Pancreas (tissue), 10 donors: ENCODE data around the gene FBXO48. TPM values are rescaled to one million over a fixed set of nuclear protein-coding genes. Genes with fewer than 3 reads are reported as not detected.

Experiments used
- ATAC-seq, 4 donors: fragments of 200-7000 bp; cut with Tn5 transposase; one replicate each; pipeline versions ENCODE4 v1.8.0 to v1.9.1; 2020; ENCODE audit warnings: mild to moderate bottlenecking in 4 of 4, moderate library complexity in 4 of 4
- DNase-seq, 6 donors: peaks; one replicate each; pipeline ENCODE4 v3.0.0-alpha.2; 2020
- FAIRE-seq: peaks from 2 replicates; lab custom pipeline; 2012; peaks lifted over from hg19 to GRCh38; lab: Jason Lieb, UNC
- H3K27ac ChIP-seq, 4 donors: fragments of 200-600 bp; sonication (generic); 1 replicate in 3 of 4; 2 replicates in 1 of 4; pipeline versions ENCODE4 v1.5.0 to v1.8.0; 2020
- H3K27me3 ChIP-seq, 4 donors: fragments of 200-600 bp; one replicate each; pipeline ENCODE4 v1.8.0; 2021
- H3K36me3 ChIP-seq, 3 donors: fragments of 200-600 bp; sonication (generic) in 1 of 3; one replicate each; pipeline versions ENCODE4 v1.5.0 to v1.8.0; 2020 to 2021
- H3K4me1 ChIP-seq, 3 donors: fragments of 200-600 bp; one replicate each; pipeline ENCODE4 v1.8.0; 2021
- H3K4me3 ChIP-seq, 4 donors: fragments of 200-600 bp; sonication (generic) in 2 of 4; one replicate each; pipeline versions ENCODE4 v1.5.0 to v1.8.0; 2020 to 2021
- H3K9me3 ChIP-seq, 4 donors: fragments of 200-600 bp; one replicate each; pipeline ENCODE4 v1.8.0; 2021
- CTCF ChIP-seq, 4 donors: fragments of 200-600 bp; sonication (generic) in 3 of 4; IDR thresholded peaks; one replicate each; pipeline versions ENCODE4 v1.5.0 to v1.8.0; 2021; ENCODE audit warnings: antibody characterized with exemption in 4 of 4
- WGBS, 2 donors: extraction: QIAGEN DNeasy Blood & Tissue Kit; methylation state at CpG; one replicate each; pipeline ENCODE4 v1.1.7; 2013; 5-methylcytosine and 5-hydroxymethylcytosine counted together
- intact Hi-C, 3 donors: fragments of 100-400 bp; cut with DNase I; formaldehyde crosslinking; loops; one replicate each; pipeline versions ENCODE4 v1.11.1 to v1.14.2; 2022
- polyA plus RNA-seq, 2 donors: library from polyadenylated mRNA; stranded (reverse); fragments of 200-250 nt; gene quantifications; one replicate each; pipeline ENCODE4 v1.2.3, GENCODE V29; 2013
- total RNA-seq, 6 donors: library from RNA; stranded (reverse); fragmentation: NEBNext Ultra II Directional in 4 of 6; extraction: Animal tissue kit (Norgen Biotek cat#: 25700) in 4 of 6; gene quantifications; one replicate each; pipeline versions ENCODE4 v1.2.1 to v1.2.4, GENCODE V29; 2021 to 2023
- donor health status: healthy with polysubstance abuse.
- donor health status: DM: no; HTN: no; CAD: no; lungs with moderate emphysema.
- donor health status: DM: no; HTN: no; CAD: no.
- donor health status: control.
- donor health status: control.
- donor health status: Bipolar disorder and iron deficiency.
- donor health status: DM: yes; HTN: yes; CAD: no.
- donor health status: DM: no; HTN: no; CAD: no.
- donor health status: DM: no; HTN: no; CAD: no.
- donor health status: DM: yes; HTN: yes; CAD: no.

FBXO48 gene
- total and polyA plus RNA-seq, 8 donors, result 0.46 to 1.1 (median 0.70) TPM

GRCh38 chr2:68416081-68416675 lies 50.9 kb downstream of the FBXO48 start:
- no peak overlapping the region for H3K27ac ChIP-seq
- no peak for TF ChIP-seq CTCF (IDR thresholded peaks at IDR 0.05)
- ATAC-seq, result no peak
- intact Hi-C loops, result no loop called here
- FAIRE-seq, result no peak
- H3K4me3 ChIP-seq, result no peak overlapping the region
- no peak for DNase-seq
- no peaks in the 10 kb centered on the region for H3K27me3 ChIP-seq
- no peaks in the 10 kb centered on the region for H3K4me1 ChIP-seq
- no peaks in the 10 kb centered on the region for H3K36me3 ChIP-seq
- H3K9me3 ChIP-seq, result no peaks in the 10 kb centered on the region
- WGBS, 2 donors, result 89 to 95% methylated on average over 9 of the region's 9 CpGs

GRCh38 chr2:68415521-68415920 lies 51.6 kb downstream of the FBXO48 start:
- H3K27ac ChIP-seq, result no peak overlapping the region
- intact Hi-C loops, result no loop called here
- DNase-seq (no peak), ATAC-seq (no peak), FAIRE-seq (no peak)
- no peaks in the 10 kb centered on the region for H3K9me3 ChIP-seq
- no peak for TF ChIP-seq CTCF (IDR thresholded peaks at IDR 0.05)
- no peaks in the 10 kb centered on the region for H3K27me3 ChIP-seq
- H3K4me1 ChIP-seq, result no peaks in the 10 kb centered on the region
- H3K36me3 ChIP-seq, result no peaks in the 10 kb centered on the region
- H3K4me3 ChIP-seq, result no peak overlapping the region

- H3K4me1 ChIP-seq, result no peaks in the 10 kb centered on the region
- H3K27me3 ChIP-seq, result no peaks in the 10 kb centered on the region
- ATAC-seq (no peak), FAIRE-seq (no peak), DNase-seq (no peak)
- no peak for TF ChIP-seq CTCF (IDR thresholded peaks at IDR 0.05)
- H3K9me3 ChIP-seq, result no peaks in the 10 kb centered on the region
- H3K36me3 ChIP-seq, result no peaks in the 10 kb centered on the region
- WGBS, 2 donors, result 58 to 67% methylated on average over 3 of the region's 3 CpGs
- intact Hi-C loops, result no loop called here
- no peak overlapping the region for H3K4me3 ChIP-seq
- H3K27ac ChIP-seq, result no peak overlapping the region
Measured at GRCh38 chr2:68414876-68415275, 52.2 kb downstream of the FBXO48 start.

GRCh38 chr2:68414452-68414851 lies 52.6 kb downstream of the FBXO48 start:
- Histone ChIP-seq H3K36me3 (no peaks in the 10 kb centered on the region), H3K27ac (no peak overlapping the region), H3K9me3 (no peaks in the 10 kb centered on the region), H3K4me3 (no peak overlapping the region), H3K4me1 (no peaks in the 10 kb centered on the region), H3K27me3 (no peaks in the 10 kb centered on the region)
- DNase-seq (no peak), ATAC-seq (no peak), FAIRE-seq (no peak)
- intact Hi-C loops, result no loop called here
- no peak for TF ChIP-seq CTCF (IDR thresholded peaks at IDR 0.05)

GRCh38 chr2:68413466-68413865 lies 53.6 kb downstream of the FBXO48 start:
- FAIRE-seq (no peak), ATAC-seq (no peak)
- H3K4me1 ChIP-seq, result no peaks in the 10 kb centered on the region

More at GRCh38 chr2:68413466-68413865, 53.6 kb downstream of the FBXO48 start:
- intact Hi-C loops, result no loop called here
- Histone ChIP-seq H3K4me3 (no peak overlapping the region), H3K27me3 (no peaks in the 10 kb centered on the region), H3K36me3 (no peaks in the 10 kb centered on the region), H3K9me3 (no peaks in the 10 kb centered on the region), H3K27ac (no peak overlapping the region)
- WGBS, 2 donors, result 92 to 96% methylated on average over 2 of the region's 2 CpGs
- no peak for DNase-seq
- TF ChIP-seq CTCF (IDR thresholded peaks at IDR 0.05), result no peak
